ENCODE results near the gene LAIR1.

GRCh38 chr19:54319049-54319448, 45.7 kb downstream of the LAIR1 start:
- TF ChIP-seq CTCF (IDR thresholded peaks at IDR 0.05; ENCODE audit: insufficient read depth, low read depth, low read length) (no peak), EZH2 (IDR thresholded peaks at IDR 0.05; ENCODE audit: insufficient read depth, low read length) (no peak)

Measured in astrocyte (in vitro differentiated cells and primary cell).